Activated naive CD4-positive, alpha-beta T cell treated with Interleukin-2 at 50 U/mL for 16 hours (primary cell): ENCODE data around the gene PCSK1N.

Experiments used
- DNase-seq: peaks from one replicate; pipeline ENCODE4 v3.0.0-alpha.2; 2020

Gene PCSK1N

DNA sequence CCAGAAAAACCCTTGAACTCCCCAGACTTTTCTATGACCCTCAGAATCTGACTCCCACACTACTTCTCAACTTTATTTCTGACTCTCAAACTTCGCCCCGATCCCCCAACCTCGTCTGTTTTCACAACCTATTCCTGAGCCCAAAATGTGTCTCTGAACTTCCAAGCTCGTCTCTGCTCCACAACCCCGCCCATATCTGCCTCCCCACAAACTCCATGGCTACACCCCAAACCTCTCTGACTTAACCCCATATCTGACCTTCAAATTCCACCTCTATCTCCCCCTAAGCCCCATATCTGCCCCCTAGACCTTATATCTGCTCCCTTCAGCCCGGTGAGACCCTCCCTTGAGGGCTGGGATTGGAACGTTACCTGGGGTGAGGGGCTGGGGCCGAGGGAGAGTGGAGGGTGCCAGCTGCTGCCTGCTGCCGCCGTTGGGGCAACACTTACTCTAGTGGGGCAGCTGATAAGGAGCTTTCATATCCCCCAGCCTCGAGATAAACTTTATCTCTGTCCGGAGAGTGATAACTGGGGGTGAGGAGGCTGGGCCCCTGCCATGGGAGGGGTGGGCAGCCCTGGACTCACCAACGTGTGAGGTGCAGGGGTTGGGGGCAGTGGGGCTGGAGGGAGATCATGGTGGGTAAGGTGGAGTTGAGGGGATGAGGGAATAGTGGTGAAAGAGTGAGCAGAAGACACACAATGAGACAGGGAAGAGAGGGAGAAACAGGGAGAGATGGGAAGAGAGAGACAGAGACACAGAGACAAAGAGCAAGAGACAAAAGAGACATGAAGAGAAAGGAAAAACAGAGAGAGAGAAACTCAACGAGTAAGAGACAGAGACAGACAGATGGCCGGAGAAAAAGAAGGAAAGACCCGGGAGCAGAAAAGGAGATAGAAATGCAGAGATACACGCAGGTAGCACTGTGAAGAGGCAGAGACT is 47.6 kb downstream of the PCSK1N start:
- DNase-seq, result no peak

- DNase-seq, result no peak
Measured at GRCh38 chrX:48786825-48787504, 48.4 kb downstream of the PCSK1N start.

DNA sequence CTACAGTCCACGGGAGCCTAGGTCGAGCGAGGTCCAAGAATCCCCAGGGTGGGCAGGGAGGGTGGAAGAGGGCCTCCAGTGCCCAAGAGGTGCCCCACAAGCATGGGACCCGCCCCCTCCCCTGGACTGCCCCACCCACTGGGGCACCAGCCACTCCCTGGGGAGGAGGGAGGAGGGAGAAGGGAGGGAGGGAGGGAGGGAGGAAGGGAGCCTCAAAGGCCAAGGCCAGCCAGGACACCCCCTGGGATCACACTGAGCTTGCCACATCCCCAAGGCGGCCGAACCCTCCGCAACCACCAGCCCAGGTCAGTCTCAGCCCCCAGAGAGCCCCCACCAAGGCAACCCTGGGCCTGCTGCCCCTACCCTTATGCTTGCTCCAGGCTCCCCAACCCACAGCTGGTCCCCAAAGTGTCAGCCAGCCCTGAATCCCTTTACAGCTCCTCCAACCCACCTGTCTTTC is 49.0 kb downstream of the PCSK1N start, which contains the start of gene GATA1:
Gene GATA1, plus strand, starts transcription at position 250 of the 460 bp plus-strand sequence. CDS start 4,520 bp downstream, outside the sequence.
- no peak for DNase-seq

DNA sequence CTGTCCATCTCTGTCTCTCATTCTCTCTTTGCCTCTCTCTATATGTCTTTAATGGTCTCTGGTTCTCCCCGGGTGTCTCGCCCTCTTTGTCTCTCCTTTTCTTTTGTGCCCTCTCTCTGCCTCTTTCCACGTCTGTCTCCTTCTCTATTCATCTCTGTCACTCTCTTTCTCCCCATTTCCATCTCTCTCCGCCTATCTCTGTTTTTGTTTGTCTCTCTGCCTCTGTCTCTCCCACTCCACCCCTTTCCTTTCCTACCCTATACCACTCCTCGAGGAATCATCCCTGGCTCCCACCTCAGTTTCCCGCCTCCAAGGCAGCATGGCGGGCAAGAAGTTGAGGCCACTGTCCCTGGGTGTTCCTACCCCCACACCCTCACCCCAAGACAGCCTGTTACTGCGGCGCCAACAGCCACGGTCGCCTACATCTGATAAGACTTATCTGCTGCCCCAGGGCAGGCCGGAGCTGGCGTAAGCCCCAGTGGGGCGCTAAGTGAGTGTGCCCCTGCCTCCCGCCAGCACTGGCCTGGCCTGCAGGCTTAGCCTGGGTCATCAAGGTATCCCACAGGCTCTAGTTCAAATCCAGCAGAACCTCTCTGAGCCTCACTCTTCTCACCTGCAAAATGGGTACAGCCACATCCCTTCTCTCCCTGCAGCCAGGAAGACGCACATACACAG is 49.7 kb downstream of the PCSK1N start:
- DNase-seq, result no peak

DNA sequence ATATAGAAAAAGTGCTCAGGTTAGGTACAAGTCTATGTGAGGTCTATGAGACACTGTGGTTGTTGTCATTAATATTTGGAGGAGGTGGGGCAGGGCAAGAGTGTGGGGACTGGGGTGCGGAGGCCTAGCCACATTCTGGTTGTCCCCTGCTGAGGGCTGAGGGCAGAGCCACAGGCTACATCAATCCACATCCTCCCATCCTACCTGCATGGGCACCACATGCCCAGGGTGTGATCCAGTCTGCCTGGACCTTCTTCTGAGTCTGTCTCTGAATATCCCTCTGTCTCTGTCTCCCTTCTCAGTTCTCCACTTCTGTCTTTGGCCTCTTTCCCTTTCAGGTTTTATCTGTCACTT is 50.2 kb downstream of the PCSK1N start:
- DNase-seq, result no peak

- no peak for DNase-seq
Measured at GRCh38 chrX:48784726-48785125, 50.7 kb downstream of the PCSK1N start.

- DNase-seq, result no peak
Measured at GRCh38 chrX:48782795-48783194, 52.6 kb downstream of the PCSK1N start.

- no peak for DNase-seq
Measured at GRCh38 chrX:48782216-48782615, 53.2 kb downstream of the PCSK1N start.

GRCh38 chrX:48781705-48782104 is 53.7 kb downstream of the PCSK1N start:
- DNase-seq, result no peak
